Posterior cingulate gyrus (tissue), 11 donors: ENCODE measurements around the gene TRERF1.
A peak's percentile ranks its signal among the peaks of the same experiment; 100 is the strongest.

Experiments
- DNase-seq, 10 donors: peaks; one replicate each; pipeline versions ENCODE4 v3.0.0 to v3.0.0-alpha.2; 2020 to 2021; ENCODE audit warnings: mixed read lengths in 3 of 10
- intact Hi-C: fragments of 100-400 bp; cut with DNase I; formaldehyde crosslinking; loops from one replicate; pipeline ENCODE4 v1.15.1; 2023

Gene TRERF1

DNA sequence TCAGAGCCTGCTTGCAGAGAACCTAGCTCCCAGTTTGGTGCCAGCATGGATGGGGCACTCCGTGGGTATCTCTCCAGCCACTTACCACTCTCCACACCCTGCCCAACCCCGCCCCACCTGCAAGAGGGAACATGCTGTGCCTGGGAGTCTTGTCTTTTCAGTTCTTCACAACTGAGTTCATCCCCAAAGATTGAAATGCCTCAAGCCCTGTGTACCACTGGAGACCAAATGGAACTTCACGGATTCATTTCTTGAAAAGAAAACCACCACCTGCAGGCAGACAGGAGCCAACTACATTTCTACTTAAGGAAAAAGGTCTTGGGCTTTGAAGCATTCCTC, 50.1 kb downstream of the TRERF1 start:
- no peak for DNase-seq
- intact Hi-C loops = no loop called here

DNA sequence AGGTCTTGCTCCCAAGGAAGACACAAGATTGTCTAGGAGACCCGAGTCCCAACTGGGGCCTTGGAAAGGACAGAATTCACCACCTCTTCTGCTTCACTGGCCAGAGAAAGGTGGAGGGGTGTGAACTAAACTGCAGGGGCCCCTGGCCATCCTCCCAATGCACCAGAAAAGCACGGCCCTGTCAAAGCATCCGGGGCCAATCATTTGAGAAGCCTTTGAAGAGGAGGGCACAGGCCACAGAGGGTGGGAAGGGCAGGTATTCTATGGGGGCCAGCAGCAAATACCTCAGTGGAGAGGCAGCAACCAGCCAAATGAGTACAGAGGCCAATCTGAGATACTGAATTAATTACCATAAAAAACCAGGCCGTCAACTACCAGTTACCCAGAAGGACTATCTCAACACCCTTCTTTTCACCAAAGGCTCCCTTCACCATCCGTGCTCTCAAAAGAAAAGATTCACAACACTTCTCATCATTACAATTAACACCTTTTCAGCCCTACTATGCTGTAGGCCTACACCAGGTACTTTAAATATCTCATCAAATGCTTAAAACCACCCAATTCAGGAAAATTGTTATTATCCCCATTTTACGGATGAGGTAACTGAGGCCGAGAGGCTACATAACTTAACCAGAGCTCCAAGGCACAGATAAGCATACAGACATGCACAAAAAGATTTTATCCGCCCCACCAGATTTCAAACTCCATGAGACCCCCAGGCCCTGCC, 50.7 kb downstream of the TRERF1 start:
- intact Hi-C loops = no loop called here
- no peak for DNase-seq

DNA sequence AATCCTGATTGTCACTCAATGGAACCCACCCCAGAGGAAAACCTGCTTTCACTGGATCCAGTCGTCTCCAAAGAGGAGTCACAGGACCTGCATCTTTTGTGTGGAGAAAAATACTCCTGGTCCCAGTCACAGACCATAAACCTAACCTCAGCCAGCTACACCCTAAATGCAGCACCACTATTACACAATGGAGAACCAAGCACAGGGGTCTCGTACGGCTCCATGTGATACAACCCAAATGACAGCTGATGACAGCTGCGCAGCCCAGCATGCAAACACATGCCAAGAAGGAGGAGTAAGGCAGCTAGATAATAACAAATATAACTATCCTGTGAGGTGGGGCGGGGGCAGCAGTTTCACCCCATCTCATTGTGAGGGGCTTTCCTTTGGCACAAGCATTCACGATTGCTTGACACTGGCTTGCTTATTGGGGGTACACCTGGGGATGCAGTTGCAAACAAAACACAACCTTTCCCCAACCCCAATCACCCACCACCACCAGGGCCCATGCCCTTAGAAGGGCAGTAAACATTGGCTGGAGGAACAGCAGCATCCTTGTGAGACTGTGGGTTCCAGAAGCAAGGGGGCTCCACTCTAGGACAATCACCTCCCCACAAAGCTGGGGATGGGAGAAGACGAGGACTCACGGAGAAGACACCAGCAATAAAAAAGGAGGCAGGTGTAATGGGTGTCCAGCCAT, 51.5 kb downstream of the TRERF1 start:
- intact Hi-C loops = no loop called here

DNA sequence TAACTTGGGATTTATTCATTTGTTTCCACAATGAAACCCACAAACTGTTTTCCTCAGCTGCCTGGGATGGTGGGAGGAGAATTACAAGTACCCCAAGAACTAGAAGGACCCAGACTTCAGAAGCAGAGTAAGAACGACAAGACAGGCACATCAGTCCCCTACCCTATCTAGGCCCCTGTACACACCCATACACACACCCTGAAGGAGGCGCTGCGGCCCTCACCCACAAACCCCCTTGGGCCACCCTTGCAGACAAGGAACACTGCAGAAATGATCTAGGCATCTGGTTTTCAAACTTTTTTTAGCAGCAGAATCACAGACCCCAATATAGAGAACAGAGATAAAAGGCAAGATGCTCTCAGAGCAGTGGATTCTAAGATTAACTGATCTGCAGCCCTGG, 55.0 kb downstream of the TRERF1 start:
- DNase-seq = no peak
- intact Hi-C loops = no loop called here

More for the DNA sequence above, 51.5 kb downstream of the TRERF1 start:
- no peak for DNase-seq

DNA sequence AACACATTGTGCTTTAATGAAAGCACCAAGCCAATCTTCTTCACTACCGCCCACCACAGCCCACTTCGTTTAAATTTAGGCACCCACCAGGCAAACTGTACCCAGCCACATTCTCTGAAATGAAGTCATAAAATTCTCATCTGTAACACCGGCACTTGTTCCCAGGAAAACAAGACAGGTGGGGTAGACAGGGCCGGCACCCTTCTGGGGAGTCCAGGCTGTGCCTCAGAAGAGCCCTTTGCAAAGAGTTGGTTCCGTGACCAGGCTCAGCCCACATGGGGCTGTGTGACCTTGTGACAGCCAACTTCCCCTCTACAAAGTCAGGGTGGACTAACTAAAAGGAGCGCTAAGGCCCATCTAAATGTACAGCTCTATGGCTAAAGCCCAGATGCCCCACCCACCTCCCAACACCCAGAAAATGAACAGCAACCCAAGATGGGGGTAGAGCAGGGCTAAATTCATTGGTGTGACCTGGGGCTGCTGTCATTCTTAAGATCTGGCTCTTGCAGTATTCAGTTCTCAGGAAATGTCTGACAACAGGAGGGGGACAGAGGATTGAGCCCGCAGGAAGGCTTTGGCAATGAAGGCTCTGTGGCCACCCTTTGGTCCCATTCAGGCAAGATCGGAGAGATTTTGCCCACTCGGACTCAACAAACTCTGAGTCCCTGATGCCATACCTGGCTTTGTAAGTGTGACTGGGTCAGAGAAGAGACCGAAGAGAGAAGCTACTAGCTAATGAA, 56.7 kb downstream of the TRERF1 start:
- intact Hi-C loops = no loop called here

DNA sequence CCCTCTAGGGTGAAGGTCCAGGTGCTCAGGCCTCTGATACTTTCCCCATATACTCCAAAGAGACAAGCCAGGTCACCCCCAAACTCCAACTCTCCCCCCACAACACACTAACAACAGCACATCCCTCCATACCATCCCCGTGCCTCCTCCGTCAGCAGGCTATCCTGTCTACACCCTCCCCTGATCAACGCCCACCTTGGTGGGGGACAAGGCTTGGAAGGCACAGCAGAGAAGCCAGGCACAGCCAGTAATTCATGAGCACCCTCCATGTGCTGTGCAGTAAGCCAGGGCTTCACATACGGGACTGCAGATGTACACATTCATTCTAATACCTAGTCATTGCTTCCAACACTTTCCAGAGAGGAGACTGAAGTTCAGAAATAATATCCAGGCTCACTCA, 57.6 kb downstream of the TRERF1 start:
- peak in 1 of 10 donors; percentile 20 for DNase-seq
- intact Hi-C loops = no loop called here

More for the DNA sequence above, 56.7 kb downstream of the TRERF1 start:
- DNase-seq = peak in 2 of 10 donors; percentile 21 to 74

DNA sequence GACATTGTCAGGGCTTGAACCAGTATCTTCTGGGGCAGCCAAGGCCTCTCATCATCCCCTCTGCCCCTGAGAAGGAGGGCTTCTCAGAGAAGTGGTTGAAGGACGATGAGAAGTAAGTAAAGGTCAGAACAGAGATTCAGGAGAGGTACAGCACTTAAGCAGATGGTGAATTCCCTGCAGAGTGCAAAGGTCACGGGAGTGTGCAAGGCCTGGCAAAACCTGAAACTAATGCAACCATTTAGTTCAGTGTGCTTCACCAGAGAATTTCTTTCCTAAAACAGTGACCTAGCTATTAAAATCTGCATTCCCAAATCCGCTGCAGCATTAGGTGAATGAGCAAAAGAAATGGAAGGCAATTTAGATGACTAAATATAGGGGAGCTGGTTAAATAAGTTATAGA, 58.4 kb downstream of the TRERF1 start:
- DNase-seq = no peak
- intact Hi-C loops = no loop called here

DNA sequence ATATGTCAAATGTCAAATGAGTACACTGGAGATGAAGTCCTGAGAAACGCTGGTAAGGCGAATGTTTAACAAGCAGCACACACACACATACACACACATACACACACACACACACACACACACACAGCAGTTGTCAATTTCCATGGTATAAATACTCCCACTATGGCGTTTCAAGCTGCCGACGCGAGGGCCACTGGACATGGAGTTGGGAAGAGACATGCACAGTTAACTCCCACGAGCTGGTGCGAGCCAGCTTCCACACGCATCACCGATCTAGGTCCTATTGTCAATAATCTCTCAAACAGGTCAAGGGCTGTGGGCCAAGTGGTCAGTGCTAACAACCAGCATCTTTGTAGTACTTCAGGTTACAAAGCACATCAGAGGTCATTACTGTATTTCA, 58.9 kb downstream of the TRERF1 start:
- intact Hi-C loops = no loop called here
- DNase-seq = no peak

DNA sequence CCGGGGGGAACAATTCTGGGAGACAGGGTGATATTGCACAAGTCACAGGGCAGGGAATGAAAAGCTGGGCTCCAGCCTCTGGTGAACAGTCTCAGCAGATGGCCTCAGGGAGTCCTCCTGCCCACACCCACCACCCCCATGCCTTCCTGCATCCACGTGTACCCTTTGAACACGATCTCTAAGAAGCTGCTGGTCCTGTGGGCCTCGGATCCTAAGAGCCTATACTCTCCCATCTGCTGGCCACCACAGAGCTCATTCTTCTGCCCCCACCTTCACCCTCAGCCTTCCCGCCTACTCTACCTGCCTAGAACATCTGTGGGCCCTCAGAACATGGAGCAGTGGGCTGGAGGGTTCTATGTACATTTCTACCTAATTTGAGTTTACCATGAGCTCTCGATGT, 60.3 kb downstream of the TRERF1 start:
- intact Hi-C loops = no loop called here

DNA sequence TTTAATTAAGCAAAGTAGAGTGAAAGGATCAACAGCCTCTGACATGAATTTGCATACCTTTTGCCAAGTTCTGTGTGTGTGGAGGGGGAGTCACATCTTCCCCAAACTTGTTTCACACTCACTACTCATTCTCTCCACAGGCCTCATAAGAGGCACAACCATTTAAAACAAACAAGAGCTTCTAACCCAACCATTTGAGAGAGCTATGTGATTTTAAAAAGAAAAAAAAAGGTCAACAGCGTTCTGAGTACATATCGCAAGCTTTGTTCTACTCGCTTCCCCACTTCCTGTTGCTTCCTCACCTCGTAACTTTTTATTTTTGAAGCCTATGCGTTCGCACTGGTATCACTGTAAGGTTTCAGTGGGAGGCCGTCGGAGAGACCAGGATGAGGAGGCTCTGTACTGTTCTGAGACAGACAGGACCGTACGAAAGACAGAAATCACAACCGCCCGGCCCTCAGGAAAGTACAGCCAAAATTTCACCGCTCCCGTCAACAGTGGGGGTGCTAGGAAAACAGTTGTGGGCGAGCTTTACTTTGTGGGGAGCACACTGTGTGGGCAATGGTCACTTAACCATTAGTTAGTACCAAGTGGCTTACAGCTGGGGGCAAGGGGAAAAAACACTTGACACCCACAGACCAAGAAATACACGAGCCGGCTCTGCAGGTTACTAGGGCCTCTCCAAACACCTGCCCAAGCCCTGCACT, 61.3 kb downstream of the TRERF1 start:
- DNase-seq = peak in 1 of 10 donors; percentile 0
- intact Hi-C loops = no loop called here

More for the DNA sequence above, 60.3 kb downstream of the TRERF1 start:
- DNase-seq = no peak

DNA sequence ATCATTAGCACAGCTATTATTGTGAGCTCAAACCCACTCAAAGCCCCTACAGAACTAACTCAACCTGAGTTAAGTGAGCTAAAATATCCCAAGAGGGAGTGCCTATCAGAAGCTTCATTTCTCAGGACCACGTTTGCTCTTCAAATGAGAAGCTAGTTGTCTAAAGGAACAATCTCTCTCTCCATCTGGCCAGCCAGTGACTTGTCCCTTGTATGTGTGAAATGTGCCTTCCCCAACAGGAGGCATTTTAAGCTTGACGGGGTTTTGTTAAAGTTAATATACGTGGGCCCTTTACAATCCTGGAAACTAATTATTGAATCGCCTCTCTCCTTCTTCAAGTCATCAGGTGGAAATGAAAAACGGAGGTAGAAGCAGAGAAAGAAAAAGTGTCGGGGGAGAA, 62.0 kb downstream of the TRERF1 start:
- no peak for DNase-seq
- intact Hi-C loops = no loop called here

DNA sequence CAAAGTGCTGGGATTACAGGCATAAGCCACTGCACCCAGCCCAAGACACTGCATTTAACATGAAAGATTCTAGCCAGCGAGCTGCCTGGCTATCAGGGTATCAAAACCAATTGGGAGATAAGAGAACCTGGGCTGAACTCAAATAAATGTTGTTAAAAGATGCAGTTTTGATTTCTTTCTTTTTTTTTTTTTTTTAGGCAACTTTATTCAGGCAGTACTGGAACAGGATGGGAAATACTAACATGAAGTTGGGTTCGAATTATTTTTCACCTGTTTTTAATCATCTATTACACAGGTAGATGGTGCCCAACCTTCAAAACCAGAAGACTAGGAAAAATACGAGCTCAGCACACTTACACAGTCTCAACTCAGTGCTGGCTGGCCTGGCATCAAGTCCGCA, 63.7 kb downstream of the TRERF1 start:
- intact Hi-C loops = no loop called here
- peak in 1 of 10 donors; percentile 55 for DNase-seq

DNA sequence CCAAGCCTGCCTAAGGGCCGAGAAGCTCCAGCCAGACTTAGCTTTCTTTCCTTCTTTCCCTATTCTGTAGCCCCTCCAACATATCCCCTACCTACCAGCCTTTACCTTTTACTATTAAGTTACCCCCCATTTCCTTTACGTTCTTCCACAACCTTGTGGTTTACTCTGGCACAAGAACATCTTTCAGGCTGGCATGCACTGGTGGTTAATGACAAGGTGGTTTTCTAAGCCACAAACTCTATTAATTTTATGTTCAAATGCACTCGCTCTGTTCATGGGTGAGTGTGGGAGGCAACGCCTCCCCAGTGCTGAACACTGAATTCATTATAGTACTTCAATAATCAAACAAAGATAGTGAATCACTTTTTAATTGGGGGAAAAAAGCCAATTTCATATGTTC, 64.4 kb downstream of the TRERF1 start:
- no peak for DNase-seq
- intact Hi-C loops = no loop called here

DNA sequence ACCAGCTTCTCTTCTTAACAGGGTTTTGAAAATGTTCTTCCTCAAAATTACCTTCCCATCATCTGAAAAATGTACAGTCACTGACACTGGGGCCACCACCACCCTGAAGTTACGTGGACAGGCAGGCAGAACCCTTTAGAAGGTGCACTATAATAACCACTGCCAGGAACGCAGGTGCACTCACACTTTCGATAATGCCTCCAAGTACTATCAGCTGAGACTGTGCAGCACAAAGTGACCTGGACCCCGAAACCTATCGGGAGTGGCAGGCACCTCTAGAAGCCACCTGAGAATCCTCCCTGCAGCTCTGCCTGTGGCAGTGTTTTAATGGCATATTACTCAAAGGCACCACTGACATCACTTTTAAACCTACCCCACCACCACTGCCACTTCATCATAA, 66.4 kb downstream of the TRERF1 start:
- intact Hi-C loops = no loop called here
- peak in 1 of 10 donors; percentile 4 for DNase-seq

DNA sequence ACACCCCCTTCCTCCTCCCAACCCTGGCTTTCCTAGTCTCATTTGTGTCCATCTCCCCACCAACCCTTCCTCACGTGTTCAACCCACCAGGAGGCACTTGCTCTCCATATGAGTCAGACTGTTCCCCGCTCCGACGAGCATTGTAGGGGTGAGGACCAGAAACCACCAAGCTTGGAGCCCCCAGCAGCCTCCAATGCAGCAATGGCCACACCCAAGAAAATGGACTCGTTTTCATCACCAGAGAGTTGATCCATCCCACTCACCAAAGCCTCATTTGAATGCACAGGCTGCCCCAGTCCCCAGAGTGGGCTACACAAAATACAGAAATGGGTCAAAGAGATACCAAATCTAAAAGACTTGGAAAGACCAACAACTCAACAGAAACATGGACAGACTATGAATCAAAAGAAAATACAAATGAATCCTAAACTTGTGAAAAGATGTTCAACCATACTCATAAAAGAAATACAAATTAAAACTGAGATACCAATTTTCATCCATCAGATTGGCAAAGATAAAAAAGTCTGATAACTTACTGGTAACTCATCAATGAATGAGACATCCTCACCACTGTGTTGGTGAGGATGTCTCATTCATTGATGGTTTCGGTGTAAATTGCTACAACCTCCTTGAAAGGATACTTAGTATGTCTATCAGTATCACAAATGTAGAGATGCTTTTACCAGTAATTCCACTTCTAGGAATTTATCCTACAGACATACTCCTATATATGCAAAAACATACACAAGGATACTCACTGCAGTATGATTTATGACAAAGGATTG, 68.1 kb downstream of the TRERF1 start:
- no peak for DNase-seq
- intact Hi-C loops = no loop called here

DNA sequence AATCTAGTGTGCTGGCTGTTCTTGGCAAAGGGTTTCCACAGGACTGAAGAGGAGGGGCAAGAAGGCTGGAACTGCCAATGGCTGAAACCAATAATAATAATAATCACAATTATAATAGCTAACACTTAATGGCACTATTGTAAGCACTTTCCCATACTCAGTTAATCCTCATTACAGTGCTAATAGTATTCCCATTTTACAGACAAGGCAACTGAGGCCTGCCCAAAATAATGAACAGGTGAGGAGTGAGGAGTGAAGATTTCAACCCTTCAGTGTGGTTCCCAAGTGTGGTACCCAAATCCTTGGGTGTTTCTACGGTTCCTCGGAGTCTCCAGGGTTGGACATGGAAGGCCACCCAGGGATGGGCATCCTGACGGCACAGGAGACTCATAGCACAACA, 69.9 kb downstream of the TRERF1 start:
- intact Hi-C loops = no loop called here
- DNase-seq = no peak

DNA sequence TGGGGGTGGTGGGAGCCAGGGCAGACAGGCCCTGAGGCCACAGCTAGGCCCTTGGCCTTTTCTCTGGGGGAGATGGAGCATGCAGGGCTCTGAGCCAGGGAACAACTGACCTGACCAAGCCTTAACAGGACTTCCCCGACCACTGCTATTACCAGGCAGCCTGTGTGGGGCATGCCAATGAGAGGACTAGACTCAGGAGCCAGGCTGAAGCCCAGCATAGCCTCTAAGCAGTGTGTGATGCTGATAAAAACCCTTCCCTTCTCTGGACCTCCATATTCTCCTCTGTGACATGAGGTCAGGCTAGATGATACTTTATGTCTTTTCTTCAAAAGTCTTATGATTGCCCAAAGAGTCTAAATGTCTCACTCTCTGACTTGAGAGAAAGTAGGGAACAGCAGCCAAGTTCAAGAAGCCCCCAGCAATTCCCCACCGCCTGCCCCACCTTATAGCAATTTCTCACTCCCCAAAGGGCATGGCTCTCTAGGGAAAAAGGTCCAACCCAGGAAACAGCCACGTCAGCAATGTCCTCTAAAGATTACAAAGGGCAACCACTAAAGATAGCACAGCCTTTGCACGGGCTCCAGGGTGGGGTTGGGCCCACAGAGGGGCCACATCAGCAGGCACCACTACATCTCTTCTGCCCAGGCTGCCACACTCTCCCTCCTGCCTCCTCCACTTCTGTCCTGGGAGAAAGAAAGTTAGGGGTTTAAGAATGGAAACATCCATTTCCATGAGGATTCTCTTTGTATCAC, 71.3 kb downstream of the TRERF1 start:
- DNase-seq = peak in 1 of 10 donors; percentile 19
- intact Hi-C loops = no loop called here

DNA sequence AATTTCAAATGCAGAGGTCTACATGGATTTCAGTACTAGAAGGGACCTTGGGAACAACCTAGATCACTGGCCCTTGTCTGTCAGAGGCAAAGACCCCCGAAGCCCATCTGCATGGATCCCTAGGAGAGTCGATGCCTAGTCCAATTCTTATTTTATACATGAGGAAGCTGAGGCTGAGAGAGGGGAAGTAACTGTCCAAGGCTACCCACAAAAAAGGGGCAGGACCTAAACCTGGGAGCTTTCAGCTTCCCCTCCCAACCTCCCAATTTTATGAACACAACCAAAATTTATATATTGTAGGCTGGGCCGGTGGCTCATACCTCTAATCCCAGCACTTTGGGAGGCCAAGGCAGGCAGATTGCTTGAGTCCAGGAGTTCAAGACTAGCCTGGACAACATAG, 73.2 kb downstream of the TRERF1 start:
- DNase-seq = no peak
- intact Hi-C loops = no loop called here

DNA sequence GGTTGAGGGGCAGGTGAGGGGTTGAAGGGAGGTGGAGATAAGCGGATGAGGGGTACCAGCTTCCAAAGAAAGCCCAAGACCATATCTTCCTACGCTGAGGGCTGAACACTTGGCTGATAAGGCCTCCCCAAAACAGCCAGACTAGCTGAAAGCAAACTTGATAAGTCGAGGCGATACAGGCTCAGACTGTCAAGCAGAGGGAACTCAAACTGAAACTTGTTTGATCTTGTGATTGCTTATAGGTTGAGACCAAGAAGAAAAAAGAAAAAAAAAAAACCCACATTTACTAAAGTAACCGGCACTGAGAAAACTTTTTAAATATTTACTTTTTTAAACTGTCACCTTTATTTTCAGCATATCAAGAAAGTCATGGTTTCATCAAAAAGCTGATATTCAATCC, 73.6 kb downstream of the TRERF1 start:
- intact Hi-C loops = no loop called here
- DNase-seq = no peak
